ENCODE data around the gene OSBPL9.

- no peak for TF ChIP-seq POLR2AphosphoS5 (IDR thresholded peaks at IDR 0.05; ENCODE audit: low read depth, low read length)
- TF ChIP-seq POLR2A (IDR thresholded peaks at IDR 0.05; ENCODE audit: low read depth, low read length): no peak
Measured at GRCh38 chr1:51623025-51623424, 6.1 kb downstream of the OSBPL9 start.

Measured in GM12892 (cell line).